Type B pancreatic cell (in vitro differentiated cells): ENCODE measurements around the gene GPA33. TPM values are rescaled to one million over a fixed set of nuclear protein-coding genes. Genes with fewer than 3 reads are reported as not detected.
"Not testable (repeated sequence)": the region's sequence is repeated elsewhere in the genome, so short reads cannot be mapped to it uniquely, and the experiment has no call there.

Experiments
- DNase-seq: peaks from one replicate; pipeline ENCODE4 v3.0.0; 2021; ENCODE audit warnings: mixed read lengths; ENCODE audit not compliant: unreplicated experiment; ENCODE audit errors: extremely low spot score
- H3K27ac Mint-ChIP-seq: 2 replicates; pipeline ENCODE4 v1.8.0; 2021; ENCODE audit warnings: mild to moderate bottlenecking, mixed read lengths
- H3K27me3 Mint-ChIP-seq: 2 replicates; pipeline ENCODE4 v1.8.0; 2021; ENCODE audit warnings: mixed read lengths
- H3K36me3 Mint-ChIP-seq: 2 replicates; pipeline ENCODE4 v1.8.0; 2021; ENCODE audit warnings: mixed read lengths
- H3K4me1 Mint-ChIP-seq: one replicate; pipeline ENCODE4 v1.8.0; 2021; ENCODE audit warnings: mixed read lengths; ENCODE audit not compliant: unreplicated experiment
- H3K4me3 Mint-ChIP-seq: 2 replicates; pipeline ENCODE4 v1.8.0; 2021; ENCODE audit warnings: mild to moderate bottlenecking, mixed read lengths
- H3K9me3 Mint-ChIP-seq: 2 replicates; pipeline ENCODE4 v1.8.0; 2021; ENCODE audit warnings: mixed read lengths
- CTCF ChIP-seq: fragments of 200-600 bp; sonication (generic); conservative IDR thresholded peaks from 2 replicates; pipeline ENCODE4 v1.5.0; 2021; ENCODE audit warnings: antibody characterized with exemption, mild to moderate bottlenecking
- total RNA-seq: library from RNA; stranded (reverse); gene quantifications from 2 replicates; pipeline ENCODE4 v1.2.1, GENCODE V29; 2021; ENCODE audit warnings: low replicate concordance

GPA33 gene
- total RNA-seq, 1 donor from 2014 or later: 0.68 TPM

GRCh38 chr1:167051907-167052306 is 38.3 kb downstream of the GPA33 start:
- no peak for DNase-seq
- Mint-ChIP-seq H3K4me1 (no peaks in the 10 kb centered on the region), H3K9me3 (no peaks in the 10 kb centered on the region), H3K27me3 (peaks cover 7% of the 10 kb centered on the region), H3K4me3 (no peak overlapping the region), H3K36me3 (no peaks in the 10 kb centered on the region), H3K27ac (no peak overlapping the region)
- no peak for TF ChIP-seq CTCF

GRCh38 chr1:167043752-167044488 is 46.3 kb downstream of the GPA33 start:
- Mint-ChIP-seq H3K27me3 (peaks cover 21% of the 10 kb centered on the region), H3K9me3 (no peaks in the 10 kb centered on the region), H3K4me1 (no peaks in the 10 kb centered on the region), H3K4me3 (peak overlapping the region; percentile 78), H3K36me3 (no peaks in the 10 kb centered on the region), H3K27ac (peak overlapping the region; percentile 61)
- DNase-seq: no peak
- no peak for TF ChIP-seq CTCF

GRCh38 chr1:167033646-167034045 is 56.5 kb downstream of the GPA33 start:
- Mint-ChIP-seq H3K36me3 (no peaks in the 10 kb centered on the region), H3K27ac (no peak overlapping the region), H3K27me3 (peaks cover 7% of the 10 kb centered on the region), H3K4me3 (no peak overlapping the region), H3K4me1 (no peaks in the 10 kb centered on the region), H3K9me3 (no peaks in the 10 kb centered on the region)
- DNase-seq: no peak
- TF ChIP-seq CTCF: no peak

GRCh38 chr1:167029553-167029952 is 60.6 kb downstream of the GPA33 start:
- not testable (repeated sequence) for H3K36me3 Mint-ChIP-seq, H3K27me3 Mint-ChIP-seq, H3K9me3 Mint-ChIP-seq, H3K4me1 Mint-ChIP-seq, H3K4me3 Mint-ChIP-seq, DNase-seq, H3K27ac Mint-ChIP-seq

- Mint-ChIP-seq H3K27me3 (peaks cover 5% of the 10 kb centered on the region), H3K4me1 (no peaks in the 10 kb centered on the region), H3K9me3 (no peaks in the 10 kb centered on the region), H3K27ac (no peak overlapping the region), H3K36me3 (no peaks in the 10 kb centered on the region), H3K4me3 (no peak overlapping the region)
- no peak for DNase-seq
- no peak for TF ChIP-seq CTCF
These were observed 67.8 kb downstream of the GPA33 start for GRCh38 chr1:167022384-167022783.

DNA sequence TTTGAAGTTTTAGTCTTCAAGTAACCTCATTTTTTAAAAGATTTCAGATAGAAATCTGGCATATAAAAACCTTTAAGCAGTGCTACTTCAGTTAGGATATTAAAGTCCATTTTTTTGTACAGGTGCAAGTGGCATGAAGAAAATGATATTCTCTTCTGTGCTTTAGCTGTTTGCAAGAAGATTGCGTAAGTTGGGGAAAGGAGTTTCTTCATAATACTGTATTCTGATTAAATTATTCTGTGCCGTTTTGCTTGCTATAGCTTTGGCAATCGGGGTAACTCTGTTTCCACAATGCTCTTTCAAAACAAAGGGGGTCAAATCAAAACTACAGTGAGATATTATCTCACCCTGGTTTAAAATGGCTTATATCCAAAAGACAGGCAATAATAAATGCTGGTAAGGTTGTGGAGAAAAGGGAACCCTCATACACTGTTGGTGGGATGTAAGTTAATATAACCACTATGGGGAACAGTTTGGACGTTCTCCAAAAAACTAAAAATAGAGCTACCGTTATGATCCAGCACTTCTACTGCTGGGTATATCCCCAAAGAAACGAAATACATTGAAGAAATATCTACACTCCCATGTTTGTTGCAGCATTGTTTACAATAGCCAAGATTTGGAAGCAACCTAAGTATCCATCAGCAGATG is 74.0 kb downstream of the GPA33 start:
- Mint-ChIP-seq H3K9me3 (no peaks in the 10 kb centered on the region), H3K27me3 (peaks cover 20% of the 10 kb centered on the region), H3K27ac (no peak overlapping the region)

More for the DNA sequence above, 74.0 kb downstream of the GPA33 start:
- H3K36me3 Mint-ChIP-seq: no peaks in the 10 kb centered on the region
- DNase-seq: no peak
- H3K4me1 Mint-ChIP-seq: no peaks in the 10 kb centered on the region
- TF ChIP-seq CTCF: no peak
- H3K4me3 Mint-ChIP-seq: no peak overlapping the region
